Heart right ventricle (tissue), 16 donors: ENCODE measurements around the gene TRAPPC5. TPM values are rescaled to one million over a fixed set of nuclear protein-coding genes. Genes with fewer than 3 reads are reported as not detected.

ENCODE experiments used
- ATAC-seq, 8 donors: fragments of 200-7000 bp; cut with Tn5 transposase; one replicate each; pipeline ENCODE4 v1.9.1; 2020; ENCODE audit warnings: mild to moderate bottlenecking in 8 of 8, moderate library complexity in 8 of 8, moderate number of reproducible peaks in 1 of 8
- DNase-seq, 2 donors: peaks; one replicate each; pipeline ENCODE4 v3.0.0-alpha.2; 2020
- H3K27ac ChIP-seq, 10 donors: fragments of 200-600 bp; sonication (generic) in 2 of 10; one replicate each; pipeline versions ENCODE4 v1.5.0 to v1.8.0; 2020 to 2022; ENCODE audit warnings: mild to moderate bottlenecking in 3 of 10
- H3K27me3 ChIP-seq, 7 donors: fragments of 200-600 bp; one replicate each; pipeline ENCODE4 v1.8.0; 2021 to 2022; ENCODE audit warnings: mild to moderate bottlenecking in 2 of 7
- H3K36me3 ChIP-seq, 9 donors: fragments of 200-600 bp; sonication (generic) in 1 of 9; one replicate each; pipeline versions ENCODE4 v1.5.0 to v1.8.0; 2020 to 2022; ENCODE audit warnings: mild to moderate bottlenecking in 2 of 9
- H3K4me1 ChIP-seq, 9 donors: fragments of 200-600 bp; sonication (generic) in 1 of 9; one replicate each; pipeline versions ENCODE4 v1.5.0 to v1.8.0; 2020 to 2022; ENCODE audit warnings: mild to moderate bottlenecking in 4 of 9
- H3K4me3 ChIP-seq, 10 donors: fragments of 200-600 bp; sonication (generic) in 2 of 10; one replicate each; pipeline versions ENCODE4 v1.5.0 to v1.8.0; 2020 to 2022; ENCODE audit warnings: mild to moderate bottlenecking in 7 of 10, moderate library complexity in 2 of 10
- H3K9me3 ChIP-seq, 11 donors: fragments of 200-600 bp in 10 of 11; sonication (generic) in 2 of 11; one replicate each; pipeline versions ENCODE4 v1.5.0 to v1.8.0; 2013 to 2022; ENCODE audit warnings: mild to moderate bottlenecking in 2 of 11, control low read depth in 1 of 11, moderate library complexity in 1 of 11
- CTCF ChIP-seq, 9 donors: fragments of 200-600 bp; sonication (generic) in 2 of 9; IDR thresholded peaks; one replicate each; pipeline versions ENCODE4 v1.5.0 to v1.8.0; 2021 to 2022; ENCODE audit warnings: antibody characterized with exemption in 9 of 9, mild to moderate bottlenecking in 5 of 9, moderate library complexity in 1 of 9
- WGBS, 2 donors: extraction: QIAGEN DNeasy Blood & Tissue Kit; methylation state at CpG; one replicate each; pipeline ENCODE4 v1.1.7; 2013; ENCODE audit warnings: inconsistent platforms in 1 of 2; 5-methylcytosine and 5-hydroxymethylcytosine counted together
- intact Hi-C, 10 donors: fragments of 100-400 bp; cut with DNase I; formaldehyde crosslinking; loops; one replicate each; pipeline versions ENCODE4 v1.11.1 to v1.14.2; 2022
- polyA plus RNA-seq, 2 donors: library from polyadenylated mRNA; stranded (reverse); fragments of 200-250 nt; gene quantifications; one replicate each; pipeline ENCODE4 v1.2.3, GENCODE V29; 2013
- total RNA-seq, 10 donors: library from RNA; stranded (reverse); fragmentation: NEBNext Ultra II Directional in 3 of 10; extraction: Animal tissue kit (Norgen Biotek cat#: 25700) in 3 of 10; gene quantifications; one replicate each; pipeline versions ENCODE4 v1.2.1 to v1.2.4, GENCODE V29; 2021 to 2023
- donor health status: Arrhythmogenic right ventricular cardiomyopathy.
- donor health status: ischemic (EF 13 %, LVEDD 7.1; RV severe dilation, severe dysfunction).
- donor health status: healthy with polysubstance abuse.
- donor health status: DM: no; HTN: yes; CAD: no.
- donor health status: DM: no; HTN: no; CAD: no.
- donor health status: ischemic (EF 25% LVEDD 6.9; RV normal size, moderate dysfunction).
- donor health status: ischemic (EF 25% LVEDD 5.7; RV mildly dilated, moderate dysfunction).
- donor health status: healthy.
- donor health status: DM: yes; HTN: yes; CAD: no.
- donor health status: Ischemic cardiomyopathy.
- donor health status: ischemic (EF 35%, LVEDD 5.7; RV mildly dilated, moderate dysfunction).
- donor health status: nonischemic (EF 11% LVEDD 7.7; RV severe dilation, severe dysfunction).
- donor health status: DM: yes; HTN: yes; CAD: no.
- donor health status: PGD.
- donor health status: ischemic (EF 29% LVEDD 5.4; RV normal size, mild dysfunction).
- donor health status: nonischemic (EF 23%, LVEDD 6.1; RV moderate dilation, normal function).

Gene TRAPPC5
- total and polyA plus RNA-seq, 12 donors: 75.3 to 388 (median 93.3) TPM

GRCh38 chr19:7661744-7662538, 18.7 kb upstream of the TRAPPC5 start:
- TF ChIP-seq CTCF (IDR thresholded peaks at IDR 0.05): no peak
- no peaks in the 10 kb centered on the region for H3K9me3 ChIP-seq
- H3K4me3 ChIP-seq: no peak overlapping the region
- DNase-seq: no peak
- 75 to 76% methylated on average over 8 of the region's 8 CpGs for WGBS, 2 donors
- peaks cover 0 to 38% (median 7%) of the 10 kb centered on the region in 7 donors for H3K27me3 ChIP-seq
- H3K4me1 ChIP-seq: peaks cover 0 to 15% (median 0%) of the 10 kb centered on the region in 9 donors
- no peak overlapping the region for H3K27ac ChIP-seq
- intact Hi-C loops: no loop called here
- H3K36me3 ChIP-seq: no peaks in the 10 kb centered on the region
- no peak for ATAC-seq

- H3K4me1 ChIP-seq: peaks cover 0 to 9% (median 0%) of the 10 kb centered on the region in 9 donors
- intact Hi-C loops: no loop called here
- no peaks in the 10 kb centered on the region for H3K36me3 ChIP-seq
- no peak overlapping the region for H3K4me3 ChIP-seq
- no peak for TF ChIP-seq CTCF (IDR thresholded peaks at IDR 0.05)
- WGBS, 2 donors: 81 to 89% methylated on average over 14 of the region's 14 CpGs
- no peaks in the 10 kb centered on the region for H3K9me3 ChIP-seq
- no peak overlapping the region for H3K27ac ChIP-seq
- no peak for ATAC-seq
- no peak for DNase-seq
- H3K27me3 ChIP-seq: peaks cover 0 to 38% (median 7%) of the 10 kb centered on the region in 7 donors
Measured at GRCh38 chr19:7662657-7663056, 18.0 kb upstream of the TRAPPC5 start.

- no peak for TF ChIP-seq CTCF (IDR thresholded peaks at IDR 0.05)
- no peak overlapping the region for H3K27ac ChIP-seq
- H3K27me3 ChIP-seq: peaks cover 0 to 46% (median 13%) of the 10 kb centered on the region in 7 donors
- no peaks in the 10 kb centered on the region for H3K9me3 ChIP-seq
- intact Hi-C loops: no loop called here
- ATAC-seq (no peak), DNase-seq (no peak)
- H3K4me1 ChIP-seq: no peaks in the 10 kb centered on the region
- WGBS, 2 donors: 70 to 77% methylated on average over 7 of the region's 7 CpGs
- H3K36me3 ChIP-seq: no peaks in the 10 kb centered on the region
- H3K4me3 ChIP-seq: no peak overlapping the region
Measured at GRCh38 chr19:7663706-7664105, 16.9 kb upstream of the TRAPPC5 start.

GRCh38 chr19:7665076-7665475, 15.6 kb upstream of the TRAPPC5 start:
- Histone ChIP-seq H3K4me1 (no peaks in the 10 kb centered on the region), H3K9me3 (no peaks in the 10 kb centered on the region), H3K27ac (no peak overlapping the region), H3K36me3 (no peaks in the 10 kb centered on the region), H3K27me3 (peaks cover 0 to 53% (median 25%) of the 10 kb centered on the region in 7 donors), H3K4me3 (no peak overlapping the region)
- 50 to 51% methylated on average over 4 of the region's 4 CpGs for WGBS, 2 donors
- DNase-seq: no peak
- TF ChIP-seq CTCF (IDR thresholded peaks at IDR 0.05): no peak
- ATAC-seq: no peak
- intact Hi-C loops: no loop called here
